Heart left ventricle (tissue), 16 donors: ENCODE measurements around the gene ADAMTSL5. TPM values are rescaled to one million over a fixed set of nuclear protein-coding genes. Genes with fewer than 3 reads are reported as not detected.

Source experiments
- ATAC-seq, 4 donors: fragments of 200-7000 bp; cut with Tn5 transposase; one replicate each; pipeline ENCODE4 v1.9.1; 2020 to 2022; ENCODE audit warnings: moderate library complexity in 4 of 4, mild to moderate bottlenecking in 3 of 4, moderate number of reproducible peaks in 1 of 4
- DNase-seq, 5 donors: peaks; one replicate each; pipeline ENCODE4 v3.0.0-alpha.2; 2020
- H3K27ac ChIP-seq, 12 donors: fragments of 200-600 bp; sonication (generic) in 4 of 12; one replicate each; pipeline versions ENCODE4 v1.5.0 to v1.8.0; 2016 to 2022; ENCODE audit warnings: mild to moderate bottlenecking in 2 of 12
- H3K27me3 ChIP-seq, 9 donors: fragments of 200-600 bp; sonication (generic) in 2 of 9; one replicate each; pipeline versions ENCODE4 v1.5.1 to v1.8.0; 2016 to 2022; ENCODE audit warnings: mild to moderate bottlenecking in 3 of 9
- H3K36me3 ChIP-seq, 9 donors: fragments of 200-600 bp; sonication (generic) in 2 of 9; one replicate each; pipeline versions ENCODE4 v1.5.0 to v1.8.0; 2018 to 2022; ENCODE audit warnings: mild to moderate bottlenecking in 2 of 9
- H3K4me1 ChIP-seq, 12 donors: fragments of 200-600 bp; sonication (generic) in 4 of 12; one replicate each; pipeline versions ENCODE4 v1.5.0 to v1.8.0; 2016 to 2022; ENCODE audit warnings: mild to moderate bottlenecking in 3 of 12
- H3K4me3 ChIP-seq, 12 donors: fragments of 200-600 bp; sonication (generic) in 4 of 12; one replicate each; pipeline versions ENCODE4 v1.5.0 to v1.8.0; 2017 to 2022; ENCODE audit warnings: mild to moderate bottlenecking in 9 of 12, moderate library complexity in 4 of 12
- H3K9me3 ChIP-seq, 12 donors: fragments of 200-600 bp; sonication (generic) in 4 of 12; one replicate each; pipeline versions ENCODE4 v1.5.0 to v1.8.0; 2016 to 2022; ENCODE audit warnings: mild to moderate bottlenecking in 1 of 12
- CTCF ChIP-seq, 12 donors: fragments of 200-600 bp; sonication (generic) in 4 of 12; IDR thresholded peaks; one replicate each; pipeline versions ENCODE4 v1.5.0 to v1.8.0; 2018 to 2022; ENCODE audit warnings: antibody characterized with exemption in 12 of 12, mild to moderate bottlenecking in 5 of 12
- POLR2A ChIP-seq, 2 donors: fragments of 450-650 bp; IDR thresholded peaks; one replicate each; pipeline ENCODE4 v1.6.1; 2017; ENCODE audit warnings: antibody characterized with exemption in 2 of 2, mild to moderate bottlenecking in 2 of 2, moderate library complexity in 2 of 2
- WGBS, 4 donors: extraction: QIAGEN DNeasy Blood & Tissue Kit in 2 of 4; methylation state at CpG; one replicate each; pipeline versions ENCODE4 v1.1.5 to v1.1.7; 2013 to 2018; 5-methylcytosine and 5-hydroxymethylcytosine counted together
- intact Hi-C, 10 donors: fragments of 100-400 bp; cut with DNase I; formaldehyde crosslinking; loops; one replicate each; pipeline versions ENCODE4 v1.11.1 to v1.14.2; 2022
- polyA plus RNA-seq, 2 donors: library from polyadenylated mRNA; stranded (reverse); fragments of 200-250 nt; gene quantifications; one replicate each; pipeline ENCODE4 v1.2.3, GENCODE V29; 2013
- total RNA-seq, 9 donors: library from RNA; depleted of rRNA in 2 of 9; stranded (reverse); fragments of >200 nt in 2 of 9; fragmentation: NEBNext Ultra II Directional in 3 of 9; extraction: Animal tissue kit (Norgen Biotek cat#: 25700) in 3 of 9; gene quantifications; one replicate each; pipeline versions ENCODE4 v1.1.0 to v1.2.4, GENCODE V29; 2016 to 2023
- donor health status: ischemic (EF 13 %, LVEDD 7.1; RV severe dilation, severe dysfunction).
- donor health status: healthy with polysubstance abuse.
- donor health status: DM: no; HTN: yes; CAD: no.
- donor health status: DM: no; HTN: no; CAD: no.
- donor health status: ischemic (EF 25% LVEDD 6.9; RV normal size, moderate dysfunction).
- donor health status: ischemic (EF 25% LVEDD 5.7; RV mildly dilated, moderate dysfunction).
- donor health status: healthy.
- donor health status: DM: yes; HTN: yes; CAD: no.
- donor health status: ischemic (EF 35%, LVEDD 5.7; RV mildly dilated, moderate dysfunction).
- donor health status: nonischemic (EF 11% LVEDD 7.7; RV severe dilation, severe dysfunction).
- donor health status: DM: yes; HTN: yes; CAD: no.
- donor health status: PGD.
- donor health status: ischemic (EF 29% LVEDD 5.4; RV normal size, mild dysfunction).
- donor health status: nonischemic (EF 23%, LVEDD 6.1; RV moderate dilation, normal function).

Gene ADAMTSL5
- total and polyA plus RNA-seq, 11 donors, result 20.8 to 53.6 (median 30.2) TPM

- Histone ChIP-seq H3K9me3 (no peaks in the 10 kb centered on the region), H3K4me1 (peaks cover 3 to 29% (median 14%) of the 10 kb centered on the region in 12 donors), H3K4me3 (no peak overlapping the region), H3K27me3 (peaks cover 0 to 13% (median 0%) of the 10 kb centered on the region in 9 donors), H3K27ac (no peak overlapping the region), H3K36me3 (no peaks in the 10 kb centered on the region)
- ATAC-seq, result no peak
- TF ChIP-seq POLR2A (IDR thresholded peaks at IDR 0.05) (no peak), CTCF (IDR thresholded peaks at IDR 0.05) (no peak)
- 72 to 76% (median 74%) methylated on average over 6 to 10 of the region's 10 CpGs for WGBS, 4 donors
- no peak for DNase-seq
- intact Hi-C loops, result no loop called here
Observed at GRCh38 chr19:1492474-1493006, 20.3 kb downstream of the ADAMTSL5 start.

- Histone ChIP-seq H3K4me3 (peak overlapping the region in 2 of 12 donors; percentile 62 to 70), H3K27ac (no peak overlapping the region), H3K9me3 (no peaks in the 10 kb centered on the region), H3K27me3 (peaks cover 0 to 13% (median 0%) of the 10 kb centered on the region in 9 donors), H3K36me3 (no peaks in the 10 kb centered on the region), H3K4me1 (peaks cover 3 to 29% (median 14%) of the 10 kb centered on the region in 12 donors)
- 64 to 70% (median 67%) methylated on average over 12 of the region's 12 CpGs for WGBS, 4 donors
- DNase-seq (no peak), ATAC-seq (no peak)
- intact Hi-C loops, result loop anchor here in 1 of 10 donors (2.0 kb wide), 1 partner anchor 161 kb away; the partner anchor contains the start of gene TCF3
- TF ChIP-seq CTCF (IDR thresholded peaks at IDR 0.05) (no peak), POLR2A (IDR thresholded peaks at IDR 0.05) (no peak)
Observed at GRCh38 chr19:1491849-1492170, 21.0 kb downstream of the ADAMTSL5 start.

- intact Hi-C loops, result loop anchor here in 1 of 10 donors (2.0 kb wide), 1 partner anchor 162 kb away; the partner anchor contains the start of gene TCF3
- peak in 1 of 5 donors; percentile 68 for DNase-seq
- TF ChIP-seq POLR2A (IDR thresholded peaks at IDR 0.05) (peak in 1 of 2 donors; percentile 41), CTCF (IDR thresholded peaks at IDR 0.05) (no peak)
- 5 to 6% (median 5%) methylated on average over 29 to 73 of the region's 73 CpGs for WGBS, 4 donors
- peak within 1 kb of the TSS; percentile 35 to 77 (median 60) for H3K4me3 ChIP-seq
- ATAC-seq, result no peak
- peaks cover 3 to 29% (median 14%) of the 10 kb centered on the region in 12 donors for H3K4me1 ChIP-seq
- H3K27ac ChIP-seq, result peak within 1 kb of the TSS in 11 of 12 donors; percentile 55 to 87 (median 78)
- H3K9me3 ChIP-seq, result no peaks in the 10 kb centered on the region
- H3K36me3 ChIP-seq, result no peaks in the 10 kb centered on the region
- H3K27me3 ChIP-seq, result peaks cover 0 to 13% (median 0%) of the 10 kb centered on the region in 9 donors
Observed at GRCh38 chr19:1491114-1491848, 21.5 kb downstream of the ADAMTSL5 start, which contains the start of gene REEP6. TSS of gene REEP6 (plus strand) at chr19:1491181. CDS start at chr19:1491270, 89 bp downstream.
